PC-9 (cell line): Measurements from ENCODE around the gene STOX1. TPM values are rescaled to one million over a fixed set of nuclear protein-coding genes. Genes with fewer than 3 reads are reported as not detected.

Experiments used
- BruUV-seq: library from RNA; stranded (reverse); fragments of 400-500 nt; replicated peaks from 2 replicates; lab custom pipeline; 2021; lab: Mats Ljungman, UMichigan
- CTCF ChIA-PET: fragments of 300-600 bp; sonication (Branson Sonifier 250); formaldehyde crosslinking; loops from one replicate; lab custom pipeline; 2022; ENCODE audit warnings: antibody characterized with exemption; lab: Charles Lee
- POLR2A ChIA-PET: fragments of 300-600 bp; sonication (Branson Sonifier 250); formaldehyde crosslinking; loops from one replicate; lab custom pipeline; 2022; ENCODE audit warnings: antibody characterized with exemption; ENCODE audit not compliant: unreplicated experiment; lab: Charles Lee
- DNase-seq, 2 experiments: peaks; one replicate each; pipeline versions ENCODE4 v3.0.0 to v3.0.0-alpha.2; 2015 to 2022; ENCODE audit warnings: mixed read lengths in 1 of 2
- H2AFZ ChIP-seq: fragments of 200-600 bp; sonication (generic); 2 replicates; pipeline ENCODE4 v1.8.1; 2017; ENCODE audit warnings: antibody characterized with exemption
- H3F3A ChIP-seq: fragments of 200-600 bp; sonication (generic); 2 replicates; pipeline ENCODE4 v1.8.1; 2017; ENCODE audit warnings: antibody characterized with exemption, mild to moderate bottlenecking, low read depth; ENCODE audit not compliant: insufficient read depth
- H3K27ac ChIP-seq: fragments of 200-600 bp; sonication (generic); 2 replicates; pipeline ENCODE4 v1.6.1; 2016; ENCODE audit warnings: mixed run types
- H3K27me3 ChIP-seq: fragments of 200-600 bp; sonication (generic); 2 replicates; pipeline ENCODE4 v1.6.1; 2016; ENCODE audit warnings: low read depth, mixed run types; ENCODE audit not compliant: insufficient read depth
- H3K36me3 ChIP-seq: fragments of 200-600 bp; sonication (generic); 2 replicates; pipeline ENCODE4 v1.6.1; 2016; ENCODE audit warnings: low read depth, mixed run types
- H3K4me1 ChIP-seq: fragments of 200-600 bp; sonication (generic); replicated peaks from 2 replicates; pipeline ENCODE4 v1.6.1; 2016; ENCODE audit warnings: mixed run types; ENCODE audit not compliant: insufficient read depth
- H3K4me2 ChIP-seq: fragments of 200-600 bp; sonication (generic); 2 replicates; pipeline ENCODE4 v1.6.1; 2017; ENCODE audit warnings: mixed run types
- H3K4me3 ChIP-seq: fragments of 200-600 bp; sonication (generic); 2 replicates; pipeline ENCODE4 v1.6.1; 2016; ENCODE audit warnings: mixed run types
- H3K79me2 ChIP-seq: fragments of 200-600 bp; sonication (generic); 2 replicates; pipeline ENCODE4 v1.6.1; 2017; ENCODE audit warnings: low read depth, mixed run types
- H3K9me2 ChIP-seq: fragments of 200-600 bp; sonication (generic); 2 replicates; pipeline ENCODE4 v1.8.1; 2017; ENCODE audit warnings: mild to moderate bottlenecking; ENCODE audit not compliant: insufficient read depth
- H3K9me3 ChIP-seq: fragments of 200-600 bp; sonication (generic); 2 replicates; pipeline ENCODE4 v1.8.1; 2016; ENCODE audit warnings: low read depth; ENCODE audit not compliant: insufficient read depth
- H4K20me1 ChIP-seq: fragments of 200-600 bp; sonication (generic); 2 replicates; pipeline ENCODE4 v1.8.1; 2017; ENCODE audit not compliant: insufficient read depth
- CTCF ChIP-seq: fragments of 200-600 bp; sonication (generic); conservative IDR thresholded peaks from 2 replicates; pipeline ENCODE4 v1.6.1; 2017; ENCODE audit warnings: mixed run types, antibody characterized with exemption, mild to moderate bottlenecking, moderate library complexity
- EZH2 ChIP-seq: fragments of 200-600 bp; sonication (generic); IDR thresholded peaks from 2 replicates; pipeline ENCODE4 v1.8.0; 2017; ENCODE audit warnings: antibody characterized with exemption, low read depth
- intact Hi-C: fragments of 100-400 bp; cut with micrococcal nuclease; formaldehyde crosslinking; loops from one replicate; pipeline ENCODE4 v1.10.0; 2022; ENCODE audit not compliant: unreplicated experiment
- total RNA-seq: library from RNA; stranded (reverse); gene quantifications from 2 replicates; pipeline ENCODE4 v1.2.3, GENCODE V29; 2021

The STOX1 gene
- total RNA-seq, 1 experiment from 2014 or later, result 4.4 TPM

DNA sequence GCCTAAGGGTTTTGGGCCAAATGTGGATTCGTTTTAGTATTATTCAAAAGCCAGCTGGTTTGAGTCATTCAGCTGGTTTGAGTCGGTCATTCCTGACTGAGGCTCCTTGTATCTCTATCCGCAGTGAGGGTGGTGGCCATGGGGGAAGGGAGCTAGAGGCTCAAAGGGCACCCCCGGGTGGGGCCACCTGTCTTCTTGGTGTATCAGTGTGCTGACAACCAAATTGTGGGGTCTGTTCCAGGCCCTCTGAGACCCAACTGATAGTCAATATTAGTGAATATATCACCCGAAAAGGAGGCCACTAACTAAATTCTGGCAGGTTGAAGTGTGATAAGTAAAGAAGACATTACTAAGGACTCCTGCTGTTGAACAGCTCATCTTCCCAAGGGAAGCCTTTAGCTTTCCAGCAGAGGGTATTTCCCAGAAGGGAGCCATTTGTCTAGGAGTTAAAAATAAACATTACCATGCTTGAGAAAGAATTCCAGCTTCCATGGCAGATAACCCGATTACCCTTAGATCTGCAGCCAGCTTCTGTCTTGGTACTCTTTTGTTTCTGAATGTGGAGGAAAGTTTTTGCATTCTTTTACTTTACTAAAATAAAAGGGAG, 43.9 kb downstream of the STOX1 start:
- no TSS peak for BruUV-seq

GRCh38 chr10:68871731-68872342, 44.5 kb downstream of the STOX1 start:
- no TSS peak for BruUV-seq
- Histone ChIP-seq H3K4me2 (peak overlapping the region; percentile 10; the same call in 1 of the 2 replicates), H3K27me3 (no peaks in the 10 kb centered on the region), H3K9me2 (no peaks in the 10 kb centered on the region), H4K20me1 (no peaks in the 10 kb centered on the region), H3F3A (0 out of 2 replicates have a peak, but pooled peaks cover 4% of the 10 kb centered on the region), H3K27ac (no peak overlapping the region), H3K4me1 (peaks cover 11% of the 10 kb centered on the region), H2AFZ (no peak overlapping the region), H3K9me3 (0 out of 2 replicates have a peak, but pooled peaks cover 8% of the 10 kb centered on the region), H3K36me3 (no peaks in the 10 kb centered on the region), H3K4me3 (no peak overlapping the region), H3K79me2 (no peaks in the 10 kb centered on the region)
- peak in 1 of 2 experiments; percentile 80 for DNase-seq
- POLR2A ChIA-PET, result interaction anchor here (0.5 kb wide), 1 partner anchor 33 kb away, joined by 10 read pairs; no protein-coding TSS in a partner anchor
- intact Hi-C loops, result no loop called here
- CTCF ChIA-PET, result interaction anchor here (0.6 kb wide), 1 partner anchor 96 kb away, joined by 17 read pairs; no protein-coding TSS in a partner anchor
- TF ChIP-seq EZH2, result no peak
- TF ChIP-seq CTCF, result no peak

More for the DNA sequence above, 43.9 kb downstream of the STOX1 start:
- no peak for DNase-seq
- Histone ChIP-seq H3K79me2 (no peaks in the 10 kb centered on the region), H3K4me3 (no peak overlapping the region), H3K27me3 (no peaks in the 10 kb centered on the region), H2AFZ (no peak overlapping the region), H3F3A (no peaks in the 10 kb centered on the region), H3K9me3 (0 out of 2 replicates have a peak, but pooled peaks cover 8% of the 10 kb centered on the region), H3K27ac (no peak overlapping the region), H3K9me2 (no peaks in the 10 kb centered on the region), H3K4me1 (peaks cover 11% of the 10 kb centered on the region), H4K20me1 (no peaks in the 10 kb centered on the region), H3K4me2 (no peak overlapping the region), H3K36me3 (no peaks in the 10 kb centered on the region)
- TF ChIP-seq EZH2 (no peak), CTCF (no peak)
- intact Hi-C loops, result no loop called here
- ChIA-PET CTCF (interaction anchor here (0.6 kb wide), 1 partner anchor 96 kb away, joined by 17 read pairs; no protein-coding TSS in a partner anchor), POLR2A (interaction anchor here (0.5 kb wide), 1 partner anchor 32 kb away, joined by 10 read pairs; no protein-coding TSS in a partner anchor)

GRCh38 chr10:68876246-68877138, 49.2 kb downstream of the STOX1 start:
- Histone ChIP-seq H3K4me2 (no peak overlapping the region), H3K4me3 (no peak overlapping the region), H4K20me1 (no peaks in the 10 kb centered on the region), H3K9me3 (no peaks in the 10 kb centered on the region), H3K9me2 (no peaks in the 10 kb centered on the region), H2AFZ (no peak overlapping the region), H3F3A (0 out of 2 replicates have a peak, but pooled peaks cover 4% of the 10 kb centered on the region), H3K36me3 (no peaks in the 10 kb centered on the region), H3K27ac (no peak overlapping the region), H3K79me2 (no peaks in the 10 kb centered on the region), H3K27me3 (no peaks in the 10 kb centered on the region), H3K4me1 (peaks cover 9% of the 10 kb centered on the region)
- POLR2A ChIA-PET, result interaction anchor here (0.6 kb wide), 1 partner anchor 61 kb away, joined by 12 read pairs; no protein-coding TSS in a partner anchor
- intact Hi-C loops, result no loop called here
- BruUV-seq, result no TSS peak
- no peak for DNase-seq
- CTCF ChIA-PET, result no interaction called here
- no peak for TF ChIP-seq EZH2
- no peak for TF ChIP-seq CTCF
